HG02571 (cell line): ENCODE results near the gene MORN5.

Experiments
- ATAC-seq: cut with Tn5 transposase; IDR thresholded peaks from one replicate; pipeline ENCODE4 v1.9.1; 2021; ENCODE audit warnings: mild to moderate bottlenecking, moderate library complexity; ENCODE audit not compliant: unreplicated experiment

Gene MORN5

DNA sequence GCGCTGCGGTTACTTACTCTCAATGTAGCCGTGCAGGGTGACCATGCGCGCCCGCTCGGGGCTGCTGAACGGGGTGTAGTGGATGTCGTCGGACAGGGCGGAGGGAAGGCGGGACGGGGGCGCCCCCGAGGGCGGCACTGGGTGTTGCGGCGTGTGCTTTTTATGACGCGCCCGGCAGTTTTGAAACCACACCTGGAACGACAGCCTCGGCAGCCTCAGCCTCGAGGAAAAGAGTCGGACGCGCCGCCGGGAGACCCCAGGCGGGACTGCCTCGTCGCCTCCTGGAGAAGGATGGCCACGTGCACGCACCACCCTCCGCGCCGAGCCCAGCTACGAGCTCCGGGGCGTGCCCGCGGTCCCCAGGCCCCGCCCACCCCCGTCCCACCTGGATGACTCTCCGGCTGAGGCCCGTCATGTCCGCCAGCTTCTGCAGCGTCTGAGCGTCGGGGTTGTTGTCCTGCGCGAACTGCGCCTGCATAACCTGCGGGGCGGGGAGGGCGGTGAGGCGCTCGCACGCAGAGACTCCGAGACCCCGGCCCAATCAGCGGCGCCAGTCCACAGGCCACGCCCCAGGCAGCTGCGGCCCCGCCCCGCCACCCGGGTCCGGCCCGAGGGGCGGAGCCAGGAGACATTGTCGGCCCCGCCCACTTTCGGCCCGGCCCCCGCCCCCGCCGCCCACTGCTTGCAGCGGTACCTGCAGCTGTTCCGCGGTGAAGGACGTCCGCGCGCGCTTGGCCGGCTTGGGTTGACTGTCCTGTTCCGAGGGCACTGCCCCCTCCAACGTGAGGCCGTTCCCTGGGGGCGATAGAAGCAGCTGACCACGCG lies 54.1 kb downstream of the MORN5 start:
- ATAC-seq, result no peak

GRCh38 chr9:122214507-122214906 lies 54.8 kb downstream of the MORN5 start:
- no peak for ATAC-seq

DNA sequence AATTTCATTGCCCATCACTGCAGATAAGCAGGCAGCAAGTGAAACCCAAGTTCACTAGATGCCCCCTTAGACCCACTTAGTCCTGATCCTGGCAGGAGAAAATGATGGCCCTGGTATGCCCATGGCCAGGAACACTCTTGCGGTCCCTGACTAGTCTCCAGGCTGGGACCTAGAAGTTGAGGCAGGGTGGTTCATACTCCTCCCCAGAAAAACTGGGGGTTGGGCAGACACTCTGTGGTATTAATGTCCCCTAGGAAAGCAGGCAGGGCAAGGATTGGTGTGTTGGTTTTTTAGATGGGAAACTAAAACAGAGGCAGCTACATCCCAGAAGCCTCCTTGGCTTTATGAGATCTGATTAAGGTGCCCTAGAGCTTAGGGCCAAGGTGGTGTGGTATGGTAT lies 56.0 kb downstream of the MORN5 start:
- no peak for ATAC-seq

GRCh38 chr9:122216138-122216797 lies 56.6 kb downstream of the MORN5 start:
- ATAC-seq, result no peak

- no peak for ATAC-seq
Measured at GRCh38 chr9:122216798-122217418, 57.2 kb downstream of the MORN5 start.

DNA sequence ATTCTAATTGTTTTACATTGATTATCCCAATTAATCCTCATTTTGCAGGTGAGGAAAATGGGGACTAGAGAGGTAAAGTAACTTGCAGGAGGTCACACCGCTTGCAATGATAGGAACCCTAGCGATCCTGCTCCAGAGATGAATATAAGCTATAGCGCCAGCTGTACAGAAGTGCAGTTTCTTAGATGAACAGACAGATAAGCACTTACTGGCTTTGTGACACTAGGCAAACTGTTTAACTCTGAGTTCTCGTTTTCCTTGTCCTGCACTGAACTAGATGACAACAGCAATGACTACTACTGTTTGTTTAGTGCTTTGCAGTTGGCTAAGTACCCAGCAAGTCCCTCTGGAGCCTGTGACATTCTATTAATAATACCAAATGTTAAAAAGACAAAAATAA lies 57.9 kb downstream of the MORN5 start:
- no peak for ATAC-seq

DNA sequence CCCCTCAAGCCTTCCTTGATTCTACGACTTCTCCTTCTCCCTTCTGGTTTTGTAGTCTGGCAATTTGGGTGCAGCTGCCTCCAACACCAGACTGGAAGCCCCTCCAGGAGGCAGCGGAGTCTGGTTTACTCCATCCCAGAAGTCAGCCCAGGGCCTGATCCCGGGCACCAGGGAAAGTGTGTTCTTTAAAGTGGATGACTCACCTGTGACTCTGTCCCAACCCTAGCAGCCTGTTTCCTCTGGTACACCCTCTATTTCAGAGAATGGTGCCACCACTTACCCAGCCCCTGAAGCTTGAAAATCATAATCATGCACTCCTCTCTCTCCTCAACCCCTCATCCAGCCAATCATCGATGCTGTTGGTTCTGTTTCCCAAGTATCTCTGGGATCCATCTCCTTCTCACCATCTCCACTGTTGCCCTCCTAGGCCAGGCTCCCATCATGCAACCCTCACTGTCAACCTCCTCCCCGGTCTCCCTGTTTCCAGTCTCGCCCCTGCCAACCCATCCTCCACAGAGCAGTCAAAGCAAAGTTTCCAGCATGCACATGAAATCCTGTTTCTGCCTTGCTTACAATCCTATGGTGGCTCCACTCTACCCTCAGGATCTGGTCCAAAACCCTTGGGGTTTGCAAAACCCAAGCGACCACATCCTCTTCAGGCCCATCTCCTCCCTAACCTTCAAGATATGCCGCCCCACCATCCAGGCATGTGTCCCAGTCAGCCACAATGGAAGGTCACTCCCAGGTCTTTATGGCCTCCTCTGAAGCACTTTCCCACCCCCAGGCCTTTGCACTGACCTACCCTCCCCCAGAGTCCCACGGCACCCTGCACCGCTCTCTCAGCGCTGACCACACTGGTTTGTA lies 58.6 kb downstream of the MORN5 start:
- no peak for ATAC-seq

GRCh38 chr9:122218935-122219855 lies 59.5 kb downstream of the MORN5 start:
- no peak for ATAC-seq

DNA sequence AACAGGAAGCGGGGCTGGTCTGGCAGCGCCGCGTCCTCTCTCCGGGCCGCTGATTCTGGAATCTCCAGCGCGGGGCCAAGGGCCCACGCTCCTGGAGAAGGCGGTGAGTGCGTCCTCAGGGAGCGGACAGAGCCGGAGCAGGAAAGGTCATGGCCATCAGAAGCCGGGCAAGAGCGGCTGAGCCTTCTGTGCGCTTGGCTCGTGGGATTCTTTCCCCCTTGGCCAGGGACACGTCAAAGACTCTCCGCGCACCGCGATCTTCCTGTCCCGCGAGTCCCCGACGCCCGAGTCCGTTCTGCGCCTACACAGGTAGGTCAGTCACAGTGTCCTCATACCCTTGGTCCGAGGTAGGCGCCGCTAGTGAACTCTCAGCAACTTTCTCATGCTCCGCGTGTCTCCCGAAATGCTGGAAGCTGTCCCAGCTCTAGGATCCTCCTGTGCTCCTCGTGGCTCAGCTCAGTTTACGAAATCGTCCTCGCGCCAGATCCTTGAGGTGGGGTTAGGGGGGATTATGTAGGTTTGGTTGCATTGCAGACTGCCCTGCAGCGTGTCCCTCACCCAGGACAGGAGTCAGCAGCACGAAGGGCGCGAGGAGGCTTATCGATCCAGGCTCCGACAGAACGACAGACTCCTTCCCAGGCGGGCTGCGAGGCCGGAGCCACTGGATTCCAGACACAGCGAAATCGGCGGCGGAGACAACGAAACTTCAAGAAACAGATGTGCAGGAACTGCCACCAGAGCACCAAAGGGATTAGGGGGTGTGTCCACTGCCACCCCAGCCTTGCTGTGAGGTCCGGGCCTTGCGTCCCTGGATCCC lies 60.4 kb downstream of the MORN5 start:
- no peak for ATAC-seq

GRCh38 chr9:122220673-122221182 lies 61.0 kb downstream of the MORN5 start:
- no peak for ATAC-seq

DNA sequence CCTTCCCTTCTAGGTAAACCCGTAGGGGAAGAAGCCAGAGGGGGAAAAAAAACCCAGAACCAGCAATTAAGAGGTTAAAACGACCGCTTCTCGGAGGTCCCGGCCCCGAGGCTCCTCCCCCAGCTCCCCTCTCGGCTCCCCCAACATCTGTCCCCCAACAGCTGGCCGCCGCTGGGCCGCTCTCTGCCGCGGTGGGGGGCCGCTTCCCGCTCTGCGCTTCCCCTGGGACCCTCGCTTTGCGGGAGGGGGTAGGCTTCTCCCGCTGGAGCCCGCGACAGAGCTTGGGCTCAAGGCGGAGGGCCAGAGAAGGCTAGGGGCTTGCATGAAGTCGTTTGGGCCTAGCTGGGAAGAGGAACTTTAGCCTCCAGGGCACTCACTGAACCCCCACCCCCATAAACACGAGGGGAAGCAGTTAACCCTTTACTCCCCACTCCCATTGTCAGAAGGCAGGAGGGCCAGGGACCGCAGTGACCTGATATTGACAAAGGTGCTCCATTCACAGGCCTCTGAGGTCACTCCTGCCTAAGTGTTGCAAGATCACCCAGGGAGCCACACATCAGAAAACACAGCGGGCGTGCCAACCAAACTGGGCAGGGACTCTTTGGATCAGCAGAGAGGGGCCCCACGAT lies 61.6 kb downstream of the MORN5 start:
- ATAC-seq, result no peak

- ATAC-seq, result no peak
Measured at GRCh38 chr9:122222791-122223190, 63.1 kb downstream of the MORN5 start.

GRCh38 chr9:122223435-122223834 lies 63.7 kb downstream of the MORN5 start:
- no peak for ATAC-seq

DNA sequence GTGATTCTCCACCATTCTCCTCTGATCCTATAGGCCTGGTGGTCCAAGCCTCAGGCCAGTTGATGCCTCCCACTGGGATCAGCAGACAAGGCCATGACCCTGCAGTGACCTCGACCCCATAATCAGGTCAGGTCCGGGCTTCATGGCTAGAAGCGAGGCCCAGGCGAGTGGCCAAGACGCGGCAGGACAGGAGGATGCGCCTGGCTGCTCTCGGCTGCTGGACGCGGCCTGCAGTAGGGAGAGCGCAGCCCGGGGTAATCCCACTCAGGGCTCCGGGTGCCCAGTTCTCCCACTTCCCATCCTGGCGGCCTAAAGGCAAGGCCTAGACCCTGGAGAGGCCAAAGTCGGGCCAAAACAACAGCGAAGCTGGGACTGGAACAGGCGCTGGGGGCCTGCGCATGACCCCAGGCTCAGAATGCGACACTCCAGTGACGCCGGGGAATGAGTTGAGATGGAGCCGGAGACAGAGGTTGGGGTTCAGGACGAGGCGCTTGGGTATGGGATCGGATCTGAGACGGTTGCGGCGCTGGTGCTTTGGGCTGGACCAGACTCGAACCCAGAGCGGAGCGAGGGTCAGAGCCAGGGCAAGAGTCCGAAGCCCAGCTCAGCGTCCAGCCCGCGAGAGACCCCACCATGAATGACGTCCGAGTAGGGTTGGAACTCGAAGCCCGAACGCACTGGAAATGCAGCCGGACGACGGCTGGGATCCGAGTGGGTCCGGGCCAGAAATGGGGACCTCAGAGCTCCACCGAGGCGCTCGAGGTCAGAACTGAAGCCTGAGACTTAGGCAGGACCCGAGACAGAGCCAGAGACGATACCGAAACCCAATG lies 65.8 kb downstream of the MORN5 start:
- ATAC-seq, result no peak

- ATAC-seq, result no peak
Measured at GRCh38 chr9:122226142-122226757, 66.5 kb downstream of the MORN5 start.

DNA sequence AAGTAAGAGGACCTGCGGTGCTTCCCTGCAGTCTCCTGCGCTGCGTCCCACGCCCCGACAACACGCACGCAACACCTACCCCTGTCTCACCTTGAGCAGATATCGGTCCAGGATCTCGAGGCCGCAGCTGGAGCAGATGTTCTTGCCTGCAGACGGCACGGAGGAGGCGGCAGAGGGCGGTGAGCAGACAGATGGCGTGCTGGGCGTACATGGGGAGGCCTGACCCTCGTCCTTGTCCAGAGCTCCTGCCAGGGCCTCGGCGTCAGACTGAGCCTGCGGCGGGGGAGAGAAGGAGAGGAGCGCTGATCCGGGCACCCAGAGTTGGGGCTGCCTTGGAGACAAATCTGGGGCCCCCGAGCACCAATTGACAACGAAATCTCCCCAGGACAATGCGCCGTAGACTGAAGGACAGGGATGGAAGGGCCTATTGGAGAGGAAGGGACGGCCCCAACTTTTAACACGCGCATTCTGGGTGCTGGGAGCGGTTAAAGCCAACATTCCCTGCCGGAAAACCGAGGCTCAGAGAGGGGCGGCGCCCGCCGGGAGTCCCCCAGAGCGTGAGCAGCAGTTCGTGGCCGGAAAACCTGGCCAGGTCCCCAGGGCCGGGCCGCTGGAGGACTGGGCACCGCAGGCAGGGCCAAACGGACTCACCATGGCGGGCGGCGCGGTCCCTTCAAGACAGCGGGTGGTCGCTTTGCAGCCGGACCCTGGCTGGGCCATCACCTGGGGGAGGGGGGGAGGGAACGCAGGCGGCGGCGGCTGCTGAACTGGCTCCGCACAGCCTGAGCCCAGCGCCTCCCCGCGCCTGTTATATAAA lies 67.3 kb downstream of the MORN5 start:
- ATAC-seq, result no peak

- ATAC-seq, result no peak
Measured at GRCh38 chr9:122227575-122227900, 67.8 kb downstream of the MORN5 start.
